Measurements from ENCODE around the gene PODNL1.
A peak's percentile ranks its signal among the peaks of the same experiment; 100 is the strongest.

Gene PODNL1

GRCh38 chr19:13946414-13946813 lies 8.2 kb upstream of the PODNL1 start:
- no peak overlapping the region for H3K4me3 Mint-ChIP-seq
- H3K36me3 Mint-ChIP-seq (ENCODE audit: insufficient read depth): no peaks in the 10 kb centered on the region
- no peaks in the 10 kb centered on the region for H3K4me1 Mint-ChIP-seq
- H3K9me3 Mint-ChIP-seq: no peaks in the 10 kb centered on the region
- no peak for ATAC-seq (replicated peaks; ENCODE audit: extremely low read depth, poor library complexity, severe bottlenecking)
- no peak overlapping the region for H3K27ac Mint-ChIP-seq (ENCODE audit: low read depth)
- no peaks in the 10 kb centered on the region for H3K27me3 Mint-ChIP-seq
- DNase-seq (ENCODE audit: low spot score in 2 of 2): no peak

GRCh38 chr19:13942023-13942684 lies 3.9 kb upstream of the PODNL1 start:
- Mint-ChIP-seq H3K27me3 (no peaks in the 10 kb centered on the region), H3K4me3 (no peak overlapping the region), H3K36me3 (ENCODE audit: insufficient read depth) (peaks cover 1% of the 10 kb centered on the region), H3K27ac (ENCODE audit: low read depth) (no peak overlapping the region), H3K9me3 (no peaks in the 10 kb centered on the region), H3K4me1 (no peaks in the 10 kb centered on the region)
- DNase-seq (ENCODE audit: low spot score in 2 of 2) (no peak), ATAC-seq (replicated peaks; ENCODE audit: extremely low read depth, poor library complexity, severe bottlenecking) (no peak)

DNA sequence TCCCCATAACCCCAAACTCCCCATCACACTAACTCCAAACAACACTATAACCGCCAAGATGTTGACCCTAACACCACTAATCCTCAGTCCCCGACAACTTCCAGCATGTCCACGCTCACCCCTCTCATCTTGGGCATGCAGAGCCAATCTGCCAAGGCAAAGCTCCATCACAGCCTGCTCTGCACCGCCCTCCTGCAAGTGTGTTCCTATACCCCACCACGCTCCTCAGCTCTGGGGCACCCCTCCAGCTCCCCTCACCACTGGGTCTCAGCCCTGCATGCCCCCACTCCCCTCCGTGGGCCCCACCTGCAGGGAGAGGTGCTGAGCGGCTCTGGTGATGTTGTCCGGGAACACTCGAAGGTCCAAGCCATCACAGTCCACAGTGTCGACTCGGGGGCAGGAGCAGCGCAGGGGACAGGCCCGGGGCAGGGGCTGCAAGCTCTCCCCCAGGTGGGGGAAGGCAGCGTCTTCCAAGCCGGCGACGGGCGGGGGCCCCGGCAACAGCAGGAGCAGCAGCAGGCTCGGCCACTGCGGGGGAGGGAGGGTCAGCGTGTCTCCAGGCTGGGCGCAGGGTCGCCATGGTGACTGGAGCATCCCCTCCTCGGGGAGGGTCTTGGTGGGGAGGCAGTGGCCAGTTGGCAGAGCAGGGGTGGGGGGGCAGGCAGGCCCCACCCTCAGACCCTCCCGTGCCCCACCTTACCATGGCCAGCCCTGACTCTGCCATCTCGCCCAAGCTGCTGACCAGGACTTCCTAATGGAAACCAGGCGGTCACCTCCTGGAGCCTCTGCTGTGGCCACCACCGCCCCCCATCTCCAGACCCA lies 527 bp downstream of the PODNL1 start:
- no peaks in the 10 kb centered on the region for H3K27me3 Mint-ChIP-seq
- DNase-seq (ENCODE audit: low spot score in 2 of 2) (no peak), ATAC-seq (replicated peaks; ENCODE audit: extremely low read depth, poor library complexity, severe bottlenecking) (no peak)
- peaks cover 6% of the 10 kb centered on the region for H3K4me1 Mint-ChIP-seq
- no peak overlapping the region for H3K4me3 Mint-ChIP-seq
- H3K27ac Mint-ChIP-seq (ENCODE audit: low read depth): no peak overlapping the region
- peaks cover 1% of the 10 kb centered on the region for H3K36me3 Mint-ChIP-seq (ENCODE audit: insufficient read depth)
- H3K9me3 Mint-ChIP-seq: no peaks in the 10 kb centered on the region

GRCh38 chr19:13935765-13936510 lies 2.3 kb downstream of the PODNL1 start:
- H3K27ac Mint-ChIP-seq (ENCODE audit: low read depth): no peak overlapping the region
- H3K4me3 Mint-ChIP-seq: no peak overlapping the region
- ATAC-seq (replicated peaks; ENCODE audit: extremely low read depth, poor library complexity, severe bottlenecking) (no peak), DNase-seq (ENCODE audit: low spot score in 2 of 2) (no peak)
- no peaks in the 10 kb centered on the region for H3K9me3 Mint-ChIP-seq
- H3K4me1 Mint-ChIP-seq: peaks cover 6% of the 10 kb centered on the region
- H3K27me3 Mint-ChIP-seq: no peaks in the 10 kb centered on the region
- H3K36me3 Mint-ChIP-seq (ENCODE audit: insufficient read depth): peaks cover 1% of the 10 kb centered on the region

DNA sequence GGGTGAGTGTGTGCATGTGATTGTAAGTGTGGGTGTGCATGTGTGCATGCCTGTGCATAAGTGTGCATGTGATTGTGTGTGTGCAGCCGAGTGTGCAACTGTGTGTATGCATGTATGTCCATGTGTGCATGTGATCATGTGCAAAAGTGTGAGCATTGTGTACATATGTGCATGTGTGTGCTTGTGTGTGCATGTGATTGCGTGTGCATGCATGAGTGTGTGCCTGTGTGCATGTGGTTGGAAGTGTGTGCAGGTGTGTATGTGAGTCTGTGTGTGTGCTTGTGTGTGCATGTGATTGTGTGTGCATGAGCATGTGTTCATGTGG lies 3.5 kb downstream of the PODNL1 start:
- Mint-ChIP-seq H3K4me1 (peaks cover 6% of the 10 kb centered on the region), H3K4me3 (no peak overlapping the region), H3K9me3 (no peaks in the 10 kb centered on the region), H3K27me3 (no peaks in the 10 kb centered on the region), H3K27ac (ENCODE audit: low read depth) (no peak overlapping the region), H3K36me3 (ENCODE audit: insufficient read depth) (peaks cover 3% of the 10 kb centered on the region)
- ATAC-seq (replicated peaks; ENCODE audit: extremely low read depth, poor library complexity, severe bottlenecking) (no peak), DNase-seq (ENCODE audit: low spot score in 2 of 2) (no peak)

- Mint-ChIP-seq H3K4me3 (no peak overlapping the region), H3K27ac (ENCODE audit: low read depth) (no peak overlapping the region), H3K4me1 (peaks cover 6% of the 10 kb centered on the region), H3K9me3 (no peaks in the 10 kb centered on the region), H3K36me3 (ENCODE audit: insufficient read depth) (peaks cover 4% of the 10 kb centered on the region), H3K27me3 (no peaks in the 10 kb centered on the region)
- no peak for DNase-seq (ENCODE audit: low spot score in 2 of 2)
- ATAC-seq (replicated peaks; ENCODE audit: extremely low read depth, poor library complexity, severe bottlenecking): no peak
These were observed 5.3 kb downstream of the PODNL1 start for GRCh38 chr19:13932911-13933393.

DNA sequence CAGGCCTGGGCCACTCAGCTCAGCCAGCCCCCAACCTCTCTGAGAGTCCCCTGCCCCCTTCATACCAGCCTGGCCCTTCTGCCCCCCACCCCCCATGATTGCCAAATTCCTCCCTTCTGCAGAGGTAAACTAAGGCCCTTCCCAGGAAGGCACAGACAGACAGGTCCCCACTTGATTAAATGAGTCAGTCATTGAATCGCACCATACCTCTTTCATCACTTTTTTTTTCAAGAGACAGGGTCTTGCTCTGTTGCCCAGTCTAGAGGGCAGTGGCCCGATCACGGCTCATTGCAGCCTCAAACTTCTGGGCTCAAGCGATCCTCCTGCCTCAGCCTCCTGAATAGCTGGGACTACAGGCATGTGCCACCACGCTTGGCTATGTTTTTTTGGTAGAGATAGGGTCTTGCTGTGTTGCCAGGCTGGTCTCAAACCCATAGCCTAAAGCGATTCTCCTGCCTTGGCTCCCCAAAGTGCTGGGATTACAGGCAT lies 6.0 kb downstream of the PODNL1 start:
- Mint-ChIP-seq H3K4me3 (no peak overlapping the region), H3K9me3 (no peaks in the 10 kb centered on the region), H3K27me3 (no peaks in the 10 kb centered on the region), H3K36me3 (ENCODE audit: insufficient read depth) (peaks cover 4% of the 10 kb centered on the region), H3K27ac (ENCODE audit: low read depth) (no peak overlapping the region), H3K4me1 (peaks cover 6% of the 10 kb centered on the region)
- ATAC-seq (replicated peaks; ENCODE audit: extremely low read depth, poor library complexity, severe bottlenecking): no peak
- DNase-seq (ENCODE audit: low spot score in 2 of 2): no peak

- ATAC-seq (replicated peaks; ENCODE audit: extremely low read depth, poor library complexity, severe bottlenecking) (no peak), DNase-seq (ENCODE audit: low spot score in 2 of 2) (no peak)
- H3K4me1 Mint-ChIP-seq: peaks cover 6% of the 10 kb centered on the region
- no peaks in the 10 kb centered on the region for H3K27me3 Mint-ChIP-seq
- no peaks in the 10 kb centered on the region for H3K9me3 Mint-ChIP-seq
- peaks cover 6% of the 10 kb centered on the region for H3K36me3 Mint-ChIP-seq (ENCODE audit: insufficient read depth)
- no peak overlapping the region for H3K4me3 Mint-ChIP-seq
- no peak overlapping the region for H3K27ac Mint-ChIP-seq (ENCODE audit: low read depth)
These were observed 6.6 kb downstream of the PODNL1 start for GRCh38 chr19:13931391-13932148.

- DNase-seq (ENCODE audit: low spot score in 2 of 2) (no peak), ATAC-seq (replicated peaks; ENCODE audit: extremely low read depth, poor library complexity, severe bottlenecking) (no peak)
- H3K4me1 Mint-ChIP-seq: peaks cover 6% of the 10 kb centered on the region
- H3K4me3 Mint-ChIP-seq: no peak overlapping the region
- H3K27ac Mint-ChIP-seq (ENCODE audit: low read depth): no peak overlapping the region
- no peaks in the 10 kb centered on the region for H3K9me3 Mint-ChIP-seq
- peaks cover 7% of the 10 kb centered on the region for H3K36me3 Mint-ChIP-seq (ENCODE audit: insufficient read depth)
- H3K27me3 Mint-ChIP-seq: no peaks in the 10 kb centered on the region
These were observed 7.8 kb downstream of the PODNL1 start for GRCh38 chr19:13930402-13930801.

DNA sequence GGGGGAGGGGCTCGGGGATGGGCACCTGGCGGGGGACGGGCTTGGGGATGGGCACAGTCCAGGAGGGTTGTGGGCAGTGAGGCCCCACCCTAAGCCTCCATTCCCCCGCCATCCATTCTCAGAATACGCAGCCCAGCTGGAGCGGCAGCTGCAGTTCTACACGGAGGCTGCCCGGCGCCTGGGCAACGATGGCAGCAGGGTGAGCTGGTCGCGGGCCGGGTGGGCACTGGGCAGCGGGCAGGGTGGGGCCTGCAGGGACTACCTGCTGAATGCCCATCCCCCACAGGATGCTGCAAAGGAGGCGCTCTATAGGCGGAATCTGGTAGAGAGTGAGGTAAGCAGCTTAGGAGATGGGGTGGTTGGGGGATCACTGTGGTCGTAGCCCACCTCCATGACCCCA lies 8.3 kb downstream of the PODNL1 start:
- ATAC-seq (replicated peaks; ENCODE audit: extremely low read depth, poor library complexity, severe bottlenecking) (no peak), DNase-seq (ENCODE audit: low spot score in 2 of 2) (no peak)
- peaks cover 7% of the 10 kb centered on the region for H3K36me3 Mint-ChIP-seq (ENCODE audit: insufficient read depth)
- H3K27ac Mint-ChIP-seq (ENCODE audit: low read depth): no peak overlapping the region
- H3K27me3 Mint-ChIP-seq: no peaks in the 10 kb centered on the region
- peaks cover 6% of the 10 kb centered on the region for H3K4me1 Mint-ChIP-seq
- no peak overlapping the region for H3K4me3 Mint-ChIP-seq
- no peaks in the 10 kb centered on the region for H3K9me3 Mint-ChIP-seq

DNA sequence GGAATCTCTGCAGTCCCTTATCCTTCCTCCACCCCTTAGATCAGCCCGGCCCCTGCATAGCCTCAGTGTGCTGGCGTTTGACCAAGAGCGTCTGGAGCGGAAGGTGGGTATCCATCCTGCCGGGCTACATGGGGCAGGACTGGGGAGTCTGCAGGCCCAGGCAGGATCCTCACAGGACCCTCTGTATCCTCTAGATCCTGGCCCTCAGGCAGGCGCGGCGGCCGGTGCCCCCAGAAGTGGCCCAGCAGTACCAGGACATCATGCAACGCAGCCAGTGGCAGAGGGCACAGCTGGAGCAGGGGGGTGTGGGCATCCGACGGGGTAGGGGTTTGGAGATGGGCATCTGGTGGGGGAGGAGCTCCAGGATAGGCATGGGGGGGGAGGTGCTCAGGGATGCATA lies 8.9 kb downstream of the PODNL1 start:
- no peak for ATAC-seq (replicated peaks; ENCODE audit: extremely low read depth, poor library complexity, severe bottlenecking)
- peaks cover 6% of the 10 kb centered on the region for H3K4me1 Mint-ChIP-seq

GRCh38 chr19:13926715-13927114 lies 11.5 kb downstream of the PODNL1 start:
- Mint-ChIP-seq H3K27ac (ENCODE audit: low read depth) (peak overlapping the region; percentile 32), H3K4me3 (no peak overlapping the region), H3K9me3 (no peaks in the 10 kb centered on the region), H3K27me3 (no peaks in the 10 kb centered on the region), H3K36me3 (ENCODE audit: insufficient read depth) (peaks cover 20% of the 10 kb centered on the region), H3K4me1 (no peaks in the 10 kb centered on the region)
- DNase-seq (ENCODE audit: low spot score in 2 of 2) (no peak), ATAC-seq (replicated peaks; ENCODE audit: extremely low read depth, poor library complexity, severe bottlenecking) (no peak)

More for the DNA sequence above, 8.9 kb downstream of the PODNL1 start:
- H3K36me3 Mint-ChIP-seq (ENCODE audit: insufficient read depth): peaks cover 10% of the 10 kb centered on the region
- no peaks in the 10 kb centered on the region for H3K9me3 Mint-ChIP-seq
- no peak overlapping the region for H3K27ac Mint-ChIP-seq (ENCODE audit: low read depth)
- no peaks in the 10 kb centered on the region for H3K27me3 Mint-ChIP-seq
- no peak for DNase-seq (ENCODE audit: low spot score in 2 of 2)
- H3K4me3 Mint-ChIP-seq: no peak overlapping the region

Data from central memory CD8-positive, alpha-beta T cell (primary cell).